ENCODE measurements around the gene CLEC16A.

DNA sequence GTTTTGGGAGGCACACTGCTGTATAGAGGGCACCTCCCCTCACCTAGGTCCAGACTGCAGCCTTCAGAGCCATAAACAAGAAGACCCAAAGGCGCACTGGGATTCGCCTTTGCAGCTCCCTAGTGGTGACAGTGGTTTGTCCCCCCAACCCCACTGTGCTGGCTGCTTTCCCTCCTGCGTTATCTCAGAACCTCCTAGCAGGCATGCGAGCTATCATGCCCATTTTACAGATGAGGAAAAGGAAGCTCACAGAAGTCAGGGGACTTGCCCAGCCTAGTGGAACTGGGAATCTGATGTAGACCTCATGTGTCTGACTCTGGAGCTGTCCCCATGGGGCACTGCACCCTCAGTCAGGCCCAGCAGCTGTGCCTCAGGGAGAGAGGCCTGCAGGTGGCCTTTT lies 115.2 kb downstream of the CLEC16A start:
- TF ChIP-seq POLR2A (IDR thresholded peaks at IDR 0.05; ENCODE audit: low read length), result no peak
- no peak for TF ChIP-seq GATA1 (IDR thresholded peaks at IDR 0.05; ENCODE audit: low read depth, low read length)
